Caco-2 (cell line): Measurements from ENCODE around the gene ANK2. TPM values are rescaled to one million over a fixed set of nuclear protein-coding genes. Genes with fewer than 3 reads are reported as not detected.

ENCODE experiments used
- BruUV-seq: library from RNA; stranded (reverse); fragments of 400-500 nt; replicated peaks from 2 replicates; lab custom pipeline; 2021; lab: Mats Ljungman, UMichigan
- CTCF ChIA-PET: fragments of 300-600 bp; sonication (Branson Sonifier 250); formaldehyde crosslinking; loops from one replicate; lab custom pipeline; 2022; ENCODE audit warnings: antibody characterized with exemption; lab: Charles Lee
- POLR2A ChIA-PET: fragments of 300-600 bp; sonication (Branson Sonifier 250); formaldehyde crosslinking; loops from one replicate; lab custom pipeline; 2022; ENCODE audit warnings: antibody characterized with exemption; lab: Charles Lee
- DNase-seq, 2 experiments: peaks; one replicate each; pipeline versions ENCODE4 v3.0.0 to v3.0.0-alpha.2; 2020 to 2022
- H3K27me3 ChIP-seq: replicated peaks from 2 replicates; pipeline ENCODE4 v1.6.0; 2011; ENCODE audit warnings: low read length; ENCODE audit not compliant: control insufficient read depth, insufficient read depth
- H3K36me3 ChIP-seq: 2 replicates; pipeline ENCODE4 v1.5.1; 2011; ENCODE audit warnings: low read length; ENCODE audit not compliant: control insufficient read depth, insufficient read depth
- H3K4me1 ChIP-seq: fragments of 250-450 bp; sonication (Bioruptor Pico); 2 replicates; pipeline ENCODE4 v1.5.1; 2020; ENCODE audit warnings: mild to moderate bottlenecking
- H3K4me3 ChIP-seq: 2 replicates; pipeline ENCODE4 v1.5.1; 2011; ENCODE audit warnings: low read depth, mild to moderate bottlenecking, control low read depth, low read length
- H3K9me3 ChIP-seq: fragments of 250-450 bp; sonication (Bioruptor Pico); 2 replicates; pipeline ENCODE4 v1.5.1; 2020; ENCODE audit warnings: mild to moderate bottlenecking, moderate library complexity
- H3K27ac Mint-ChIP-seq: one replicate; pipeline ENCODE4 v1.8.0; 2022; ENCODE audit warnings: mixed read lengths; ENCODE audit not compliant: unreplicated experiment
- H3K27me3 Mint-ChIP-seq: one replicate; pipeline ENCODE4 v1.8.0; 2022; ENCODE audit warnings: mixed read lengths; ENCODE audit not compliant: insufficient read depth, unreplicated experiment
- H3K36me3 Mint-ChIP-seq: one replicate; pipeline ENCODE4 v1.8.0; 2022; ENCODE audit warnings: mild to moderate bottlenecking, mixed read lengths; ENCODE audit not compliant: insufficient read depth, unreplicated experiment
- H3K4me1 Mint-ChIP-seq: one replicate; pipeline ENCODE4 v1.8.0; 2022; ENCODE audit warnings: low read depth, mixed read lengths; ENCODE audit not compliant: unreplicated experiment
- H3K4me3 Mint-ChIP-seq: one replicate; pipeline ENCODE4 v1.8.0; 2022; ENCODE audit warnings: mild to moderate bottlenecking, moderate library complexity, mixed read lengths; ENCODE audit not compliant: unreplicated experiment
- H3K9me3 Mint-ChIP-seq: one replicate; pipeline ENCODE4 v1.8.0; 2022; ENCODE audit warnings: mixed read lengths; ENCODE audit not compliant: unreplicated experiment
- CTCF ChIP-seq, 2 experiments: fragments of 200-600 bp in 1 of 2; IDR thresholded peaks; 1 replicate in 1 of 2; 2 replicates in 1 of 2; pipeline versions ENCODE4 v1.5.1 to v1.8.0; 2011 to 2022; ENCODE audit warnings: antibody characterized with exemption in 1 of 2, control low read depth in 1 of 2, inconsistent platforms in 1 of 2, low read depth in 1 of 2, low read length in 1 of 2, mild to moderate bottlenecking in 1 of 2, moderate library complexity in 1 of 2; ENCODE audit not compliant: insufficient read depth in 1 of 2, severe bottlenecking in 1 of 2, unreplicated experiment in 1 of 2
- intact Hi-C: fragments of 100-400 bp; cut with micrococcal nuclease; formaldehyde crosslinking; loops from one replicate; pipeline ENCODE4 v1.10.0; 2022; ENCODE audit not compliant: unreplicated experiment
- total RNA-seq: library from RNA; stranded (reverse); gene quantifications from 2 replicates; pipeline ENCODE4 v1.2.3, GENCODE V29; 2022

Gene ANK2
- total RNA-seq, 1 experiment from 2014 or later, result 26.3 TPM

GRCh38 chr4:113122066-113122465, 72.6 kb downstream of the ANK2 start:
- Histone ChIP-seq H3K36me3 (no peaks in the 10 kb centered on the region), H3K27me3 (no peaks in the 10 kb centered on the region), H3K4me3 (no peak overlapping the region), H3K4me1 (0 out of 2 replicates have a peak, but pooled peaks cover 5% of the 10 kb centered on the region), H3K9me3 (no peaks in the 10 kb centered on the region)
- H3K27ac Mint-ChIP-seq, result no peak overlapping the region
- DNase-seq, result no peak
- no peak overlapping the region for H3K4me3 Mint-ChIP-seq
- no peaks in the 10 kb centered on the region for H3K27me3 Mint-ChIP-seq
- no peak for TF ChIP-seq CTCF (IDR thresholded peaks at IDR 0.05; ENCODE audit: insufficient read depth in 1 of 2, low read depth in 1 of 2, low read length in 1 of 2, severe bottlenecking in 1 of 2, unreplicated experiment in 1 of 2)
- H3K9me3 Mint-ChIP-seq, result no peaks in the 10 kb centered on the region
- H3K36me3 Mint-ChIP-seq, result no peaks in the 10 kb centered on the region
- no TSS peak for BruUV-seq
- H3K4me1 Mint-ChIP-seq, result no peaks in the 10 kb centered on the region
- ChIA-PET POLR2A (no interaction called here), CTCF (no interaction called here)
- intact Hi-C loops, result no loop called here

- BruUV-seq, result no TSS peak
- Histone ChIP-seq H3K4me1 (no peaks in the 10 kb centered on the region), H3K9me3 (no peaks in the 10 kb centered on the region), H3K27me3 (no peaks in the 10 kb centered on the region), H3K36me3 (no peaks in the 10 kb centered on the region), H3K4me3 (no peak overlapping the region)
- TF ChIP-seq CTCF (IDR thresholded peaks at IDR 0.05; ENCODE audit: insufficient read depth in 1 of 2, low read depth in 1 of 2, low read length in 1 of 2, severe bottlenecking in 1 of 2, unreplicated experiment in 1 of 2), result no peak
- ChIA-PET CTCF (no interaction called here), POLR2A (interaction anchor here (0.5 kb wide), 1 partner anchor 8 kb away, joined by 8 read pairs; no protein-coding TSS in a partner anchor)
- H3K4me3 Mint-ChIP-seq, result no peak overlapping the region
- no peaks in the 10 kb centered on the region for H3K9me3 Mint-ChIP-seq
- no peak for DNase-seq
- no peaks in the 10 kb centered on the region for H3K27me3 Mint-ChIP-seq
- intact Hi-C loops, result no loop called here
- no peaks in the 10 kb centered on the region for H3K36me3 Mint-ChIP-seq
- no peaks in the 10 kb centered on the region for H3K4me1 Mint-ChIP-seq
- no peak overlapping the region for H3K27ac Mint-ChIP-seq
These were observed 76.0 kb downstream of the ANK2 start for GRCh38 chr4:113125418-113125817.

DNA sequence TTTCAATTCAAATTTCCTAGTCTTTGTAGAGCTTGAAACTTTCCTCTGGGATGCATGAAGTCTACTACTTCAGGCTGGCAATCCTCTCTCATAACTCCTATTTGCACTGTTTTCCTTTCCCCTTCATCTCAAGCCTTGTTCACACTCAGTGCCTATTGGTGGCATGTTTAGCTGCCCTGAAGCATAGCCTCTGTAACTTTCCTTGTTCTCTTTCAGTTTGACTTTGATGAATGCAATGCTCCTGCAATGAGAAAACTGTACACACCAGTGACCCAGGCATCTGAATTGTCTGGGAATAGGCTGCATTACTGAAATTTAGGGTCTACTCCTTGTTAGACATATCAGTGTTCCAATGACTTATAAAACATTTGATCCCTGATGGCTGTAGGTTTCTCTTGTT, 81.7 kb downstream of the ANK2 start:
- ChIA-PET CTCF (interaction anchor here (1.1 kb wide), 1 partner anchor 14 kb away, joined by 3 read pairs; no protein-coding TSS in a partner anchor), POLR2A (no interaction called here)
- BruUV-seq, result no TSS peak
- no peaks in the 10 kb centered on the region for H3K36me3 Mint-ChIP-seq
- DNase-seq, result no peak
- H3K9me3 Mint-ChIP-seq, result no peaks in the 10 kb centered on the region
- no peak for TF ChIP-seq CTCF (IDR thresholded peaks at IDR 0.05; ENCODE audit: insufficient read depth in 1 of 2, low read depth in 1 of 2, low read length in 1 of 2, severe bottlenecking in 1 of 2, unreplicated experiment in 1 of 2)
- no peak overlapping the region for H3K27ac Mint-ChIP-seq
- Histone ChIP-seq H3K4me3 (no peak overlapping the region), H3K9me3 (no peaks in the 10 kb centered on the region), H3K27me3 (no peaks in the 10 kb centered on the region), H3K4me1 (0 out of 2 replicates have a peak, but pooled peaks cover 6% of the 10 kb centered on the region), H3K36me3 (no peaks in the 10 kb centered on the region)
- H3K27me3 Mint-ChIP-seq, result no peaks in the 10 kb centered on the region
- no peak overlapping the region for H3K4me3 Mint-ChIP-seq
- intact Hi-C loops, result no loop called here
- no peaks in the 10 kb centered on the region for H3K4me1 Mint-ChIP-seq
